Muscle layer of duodenum (tissue), 2 donors: ENCODE measurements around the gene RGPD5.
"Not testable (repeated sequence)": the region's sequence is repeated elsewhere in the genome, so short reads cannot be mapped to it uniquely, and the experiment has no call there.

Source experiments
- H3K27ac ChIP-seq: one replicate; pipeline ENCODE4 v1.7.0; 2013; ENCODE audit warnings: mild to moderate bottlenecking, low read length
- H3K27me3 ChIP-seq: one replicate; pipeline ENCODE4 v1.7.0; 2013; ENCODE audit warnings: low read depth, mild to moderate bottlenecking, control low read depth, low read length
- H3K36me3 ChIP-seq, 2 donors: one replicate each; pipeline ENCODE4 v1.7.0; 2013; ENCODE audit warnings: low read length in 2 of 2, control low read depth in 1 of 2, mild to moderate bottlenecking in 1 of 2; ENCODE audit not compliant: insufficient read depth in 2 of 2, control insufficient read depth in 1 of 2
- H3K4me1 ChIP-seq, 2 donors: one replicate each; pipeline ENCODE4 v1.7.0; 2013; ENCODE audit warnings: low read length in 2 of 2, mild to moderate bottlenecking in 2 of 2, control low read depth in 1 of 2, moderate library complexity in 1 of 2; ENCODE audit not compliant: insufficient read depth in 2 of 2, control insufficient read depth in 1 of 2
- H3K4me3 ChIP-seq, 2 donors: one replicate each; pipeline ENCODE4 v1.7.0; 2013; ENCODE audit warnings: low read length in 2 of 2, low read depth in 1 of 2, mild to moderate bottlenecking in 1 of 2
- H3K9me3 ChIP-seq, 2 donors: one replicate each; pipeline ENCODE4 v1.7.0; 2013; ENCODE audit warnings: low read length in 2 of 2, control low read depth in 1 of 2, mild to moderate bottlenecking in 1 of 2; ENCODE audit not compliant: control insufficient read depth in 1 of 2
- donor health status: healthy.

The RGPD5 gene

GRCh38 chr2:109782446-109782993 is 11.6 kb upstream of the RGPD5 start:
- H3K9me3 ChIP-seq, H3K4me1 ChIP-seq, H3K4me3 ChIP-seq, H3K27ac ChIP-seq, H3K36me3 ChIP-seq, H3K27me3 ChIP-seq: not testable (repeated sequence)

DNA sequence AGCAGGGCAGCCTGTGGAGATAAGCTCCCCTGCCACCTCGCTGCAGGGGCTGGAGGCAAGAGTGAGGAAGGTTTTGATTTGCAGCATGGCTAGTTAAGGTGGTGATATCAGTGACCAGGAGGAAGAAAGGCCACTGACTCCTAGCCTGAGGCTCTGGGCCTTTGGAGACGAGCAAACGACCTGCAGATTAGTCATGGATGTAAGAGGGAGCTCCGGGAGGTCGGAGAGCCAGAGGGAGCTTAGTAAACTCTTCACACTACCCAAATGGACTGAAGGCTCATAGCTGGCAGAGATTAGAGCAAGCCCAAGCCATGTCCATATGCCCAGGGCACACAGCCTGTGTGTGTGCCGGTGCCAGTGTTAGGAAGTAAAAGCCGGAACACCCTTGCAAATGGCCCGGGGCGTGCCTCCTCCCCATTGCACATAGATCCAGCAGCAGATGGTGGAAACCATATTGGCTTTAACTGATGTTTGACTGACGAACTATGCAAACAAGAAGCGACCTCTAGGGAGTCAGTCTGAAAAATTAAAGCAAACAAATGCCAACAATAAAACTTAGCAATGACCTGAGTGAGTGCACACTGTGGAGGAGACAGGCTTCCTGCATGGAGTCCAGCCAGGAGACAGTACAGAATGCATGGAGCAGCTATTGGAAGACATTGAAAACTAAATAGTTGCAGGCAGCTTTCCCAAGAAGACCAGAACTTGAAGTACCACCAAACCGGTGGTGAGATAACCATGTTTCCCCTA is 2.4 kb upstream of the RGPD5 start:
- not testable (repeated sequence) for H3K4me1 ChIP-seq, H3K27ac ChIP-seq, H3K27me3 ChIP-seq

DNA sequence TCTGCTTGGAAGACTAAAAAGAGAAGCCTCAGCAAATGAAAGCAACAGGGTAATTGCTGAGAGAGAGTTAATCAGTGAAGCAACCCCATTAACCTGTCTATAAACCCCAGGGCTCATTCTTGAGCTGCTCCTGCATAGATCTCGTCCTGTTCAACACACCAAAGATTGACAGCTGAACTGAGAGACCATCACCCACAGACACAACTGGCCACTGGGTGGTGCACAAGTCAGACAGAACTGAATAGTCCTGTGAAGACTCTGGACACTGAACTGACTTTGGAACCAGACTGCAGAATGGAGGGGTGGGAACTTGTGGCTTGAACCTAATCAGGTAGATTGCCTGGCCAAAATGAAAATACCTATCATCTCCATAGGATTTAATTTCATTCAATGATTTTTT is 1.4 kb upstream of the RGPD5 start:
- not testable (repeated sequence) for H3K36me3 ChIP-seq, H3K9me3 ChIP-seq, H3K27me3 ChIP-seq, H3K27ac ChIP-seq, H3K4me3 ChIP-seq, H3K4me1 ChIP-seq

More for the DNA sequence above, 2.4 kb upstream of the RGPD5 start:
- H3K36me3 ChIP-seq, H3K9me3 ChIP-seq, H3K4me3 ChIP-seq: not testable (repeated sequence)

DNA sequence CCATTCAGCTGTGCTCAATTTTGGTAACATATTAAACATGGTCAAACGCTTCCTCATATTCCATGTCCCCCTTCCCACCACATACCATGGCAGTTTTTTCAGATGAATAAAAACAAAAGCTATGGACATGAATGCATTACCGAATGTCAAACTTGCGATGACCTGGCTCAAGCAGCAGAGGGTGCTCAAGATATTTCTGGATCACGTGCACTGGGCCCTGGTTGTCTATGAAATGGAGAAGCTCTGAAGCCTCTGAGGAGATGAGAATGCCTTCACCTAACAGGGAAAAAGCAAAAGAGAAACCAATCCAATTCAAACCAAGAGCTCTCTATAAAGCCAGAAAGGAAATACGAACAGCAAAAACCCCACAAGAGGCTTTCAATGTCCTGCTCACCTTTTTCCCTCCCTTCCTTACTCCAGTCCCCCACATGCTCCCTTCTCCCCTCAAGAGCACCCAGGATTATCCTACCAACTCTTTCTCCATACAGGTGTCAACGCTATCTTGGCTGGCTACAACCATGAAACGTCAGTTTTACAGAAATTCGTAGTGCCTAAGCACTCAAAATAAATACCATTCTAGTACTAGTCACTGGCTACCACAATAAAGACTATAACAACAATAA is 77.1 kb downstream of the RGPD5 start:
- not testable (repeated sequence) for H3K4me3 ChIP-seq, H3K36me3 ChIP-seq, H3K27ac ChIP-seq, H3K27me3 ChIP-seq, H3K4me1 ChIP-seq, H3K9me3 ChIP-seq

DNA sequence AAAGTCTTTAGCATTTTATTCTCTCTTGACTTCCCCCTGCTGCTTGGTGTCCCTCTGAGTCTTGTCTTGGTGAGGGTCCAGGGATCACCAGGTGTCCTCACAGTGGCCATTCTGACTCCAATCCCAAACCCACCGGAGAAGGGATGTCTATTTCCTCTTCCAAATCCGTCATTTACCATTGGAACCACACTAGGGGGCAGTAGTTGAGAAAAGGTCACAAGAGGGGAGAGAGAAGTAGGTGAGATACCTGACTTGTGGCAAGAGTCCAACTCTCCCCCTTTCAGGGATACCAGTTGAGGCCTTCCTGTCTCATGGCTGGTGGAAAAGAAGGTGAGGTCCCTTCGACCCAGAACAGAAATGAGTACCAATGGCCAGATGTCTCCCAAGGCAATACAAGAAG is 82.5 kb downstream of the RGPD5 start:
- not testable (repeated sequence) for H3K9me3 ChIP-seq, H3K27me3 ChIP-seq, H3K36me3 ChIP-seq, H3K27ac ChIP-seq, H3K4me1 ChIP-seq, H3K4me3 ChIP-seq

- not testable (repeated sequence) for H3K9me3 ChIP-seq, H3K36me3 ChIP-seq, H3K27ac ChIP-seq, H3K27me3 ChIP-seq, H3K4me3 ChIP-seq, H3K4me1 ChIP-seq
Observed at GRCh38 chr2:109882112-109882511, 88.0 kb downstream of the RGPD5 start.

GRCh38 chr2:109888414-109888813 is 94.3 kb downstream of the RGPD5 start:
- not testable (repeated sequence) for H3K9me3 ChIP-seq, H3K27ac ChIP-seq, H3K4me3 ChIP-seq, H3K36me3 ChIP-seq, H3K4me1 ChIP-seq, H3K27me3 ChIP-seq

DNA sequence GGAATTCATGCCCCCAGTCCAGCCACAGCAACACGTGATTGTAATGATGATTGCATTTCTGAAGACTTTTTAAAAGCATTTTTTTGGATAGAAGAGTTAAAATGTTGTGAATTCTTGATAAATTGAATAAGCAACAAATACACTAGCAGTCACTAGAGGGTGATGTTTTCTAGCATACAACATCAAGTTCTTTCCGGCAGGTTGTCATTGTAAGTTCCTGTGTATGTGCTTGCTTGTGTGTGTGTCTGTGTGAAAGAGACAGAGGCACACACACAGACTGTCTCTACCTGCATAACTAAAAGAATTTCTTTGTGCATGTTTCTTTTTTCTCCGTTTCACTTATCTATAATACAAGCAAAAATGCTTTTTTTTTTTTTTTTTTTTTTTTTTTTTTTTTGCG is 95.8 kb downstream of the RGPD5 start:
- H3K36me3 ChIP-seq = not testable (repeated sequence)

GRCh38 chr2:109891024-109891423 is 96.9 kb downstream of the RGPD5 start:
- not testable (repeated sequence) for H3K4me3 ChIP-seq, H3K27me3 ChIP-seq, H3K27ac ChIP-seq, H3K9me3 ChIP-seq, H3K36me3 ChIP-seq, H3K4me1 ChIP-seq

More for the DNA sequence above, 95.8 kb downstream of the RGPD5 start:
- H3K4me3 ChIP-seq, H3K9me3 ChIP-seq, H3K27ac ChIP-seq, H3K4me1 ChIP-seq, H3K27me3 ChIP-seq: not testable (repeated sequence)

DNA sequence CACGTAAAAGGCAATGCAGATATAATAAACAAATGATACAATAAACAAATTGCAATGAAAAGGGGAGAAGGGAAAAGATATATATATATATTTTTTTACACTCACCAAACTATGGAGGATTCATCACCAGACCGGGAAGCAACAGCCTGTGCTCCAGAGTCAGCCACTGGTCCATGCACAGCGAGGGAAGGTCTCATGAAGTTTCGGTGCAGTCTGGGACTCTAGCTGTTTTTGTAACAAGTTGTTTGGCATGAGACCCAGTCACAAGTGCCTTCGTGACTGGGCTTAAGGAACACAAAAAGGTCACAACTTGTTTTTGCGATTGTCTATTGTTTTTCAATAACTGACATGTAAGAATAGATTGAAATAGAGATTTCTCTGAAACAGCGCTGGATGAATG is 99.6 kb downstream of the RGPD5 start:
- not testable (repeated sequence) for H3K4me3 ChIP-seq, H3K9me3 ChIP-seq, H3K27ac ChIP-seq, H3K36me3 ChIP-seq, H3K27me3 ChIP-seq, H3K4me1 ChIP-seq

DNA sequence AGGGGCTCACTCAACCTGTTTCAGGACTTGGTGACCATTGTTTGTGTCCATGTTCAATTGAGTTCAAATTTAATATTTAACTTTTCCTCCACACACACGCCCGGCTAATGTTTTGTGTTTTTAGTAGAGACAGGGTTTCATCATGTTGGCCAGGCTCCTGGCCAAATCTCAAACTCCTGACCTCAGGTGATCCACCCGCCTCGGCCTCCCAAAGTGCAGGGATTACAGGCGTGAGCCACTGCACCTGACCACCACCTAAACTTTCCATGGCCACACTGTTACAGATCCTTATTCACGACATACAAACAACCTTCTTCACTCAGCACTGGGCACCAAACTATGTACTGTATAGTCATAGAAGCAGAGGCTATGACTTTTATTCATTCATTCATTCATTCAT is 100.0 kb downstream of the RGPD5 start:
- H3K4me3 ChIP-seq, H3K27me3 ChIP-seq, H3K27ac ChIP-seq, H3K9me3 ChIP-seq, H3K4me1 ChIP-seq, H3K36me3 ChIP-seq: not testable (repeated sequence)
